Measurements from ENCODE around the gene RASL10A. TPM values are rescaled to one million over a fixed set of nuclear protein-coding genes. Genes with fewer than 3 reads are reported as not detected.

RASL10A gene
- total RNA-seq, 1 donor = 0.21 TPM

- no peak overlapping the region for H3K4me3 ChIP-seq (ENCODE audit: low read length)
Measured at GRCh38 chr22:29342577-29343312, 27.2 kb upstream of the RASL10A start.

GRCh38 chr22:29342177-29342576 lies 26.7 kb upstream of the RASL10A start:
- H3K4me1 ChIP-seq (ENCODE audit: insufficient read depth, low read length) = no peaks in the 10 kb centered on the region
- no peaks in the 10 kb centered on the region for H3K27me3 ChIP-seq (ENCODE audit: insufficient read depth, low read length)
- H3K9me3 ChIP-seq (ENCODE audit: low read depth, low read length) = no peaks in the 10 kb centered on the region
- no peak overlapping the region for H3K4me3 ChIP-seq (ENCODE audit: low read length)

More at GRCh38 chr22:29342577-29343312, 27.2 kb upstream of the RASL10A start:
- Histone ChIP-seq H3K9me3 (ENCODE audit: low read depth, low read length) (no peaks in the 10 kb centered on the region), H3K4me1 (ENCODE audit: insufficient read depth, low read length) (no peaks in the 10 kb centered on the region), H3K27me3 (ENCODE audit: insufficient read depth, low read length) (no peaks in the 10 kb centered on the region)

- no peaks in the 10 kb centered on the region for H3K4me1 ChIP-seq (ENCODE audit: insufficient read depth, low read length)
- H3K27me3 ChIP-seq (ENCODE audit: insufficient read depth, low read length) = no peaks in the 10 kb centered on the region
- H3K4me3 ChIP-seq (ENCODE audit: low read length) = no peak overlapping the region
- no peaks in the 10 kb centered on the region for H3K9me3 ChIP-seq (ENCODE audit: low read depth, low read length)
Measured at GRCh38 chr22:29341849-29342127, 26.3 kb upstream of the RASL10A start.

GRCh38 chr22:29341056-29341848 lies 25.8 kb upstream of the RASL10A start:
- Histone ChIP-seq H3K4me1 (ENCODE audit: insufficient read depth, low read length) (no peaks in the 10 kb centered on the region), H3K4me3 (ENCODE audit: low read length) (no peak overlapping the region), H3K9me3 (ENCODE audit: low read depth, low read length) (no peaks in the 10 kb centered on the region), H3K27me3 (ENCODE audit: insufficient read depth, low read length) (no peaks in the 10 kb centered on the region)

- H3K9me3 ChIP-seq (ENCODE audit: low read depth, low read length) = no peaks in the 10 kb centered on the region
- no peak overlapping the region for H3K4me3 ChIP-seq (ENCODE audit: low read length)
- no peaks in the 10 kb centered on the region for H3K27me3 ChIP-seq (ENCODE audit: insufficient read depth, low read length)
- H3K4me1 ChIP-seq (ENCODE audit: insufficient read depth, low read length) = no peaks in the 10 kb centered on the region
Measured at GRCh38 chr22:29340566-29340965, 25.1 kb upstream of the RASL10A start.

- H3K27me3 ChIP-seq (ENCODE audit: insufficient read depth, low read length) = no peaks in the 10 kb centered on the region
- H3K9me3 ChIP-seq (ENCODE audit: low read depth, low read length) = no peaks in the 10 kb centered on the region
- no peak overlapping the region for H3K4me3 ChIP-seq (ENCODE audit: low read length)
- no peaks in the 10 kb centered on the region for H3K4me1 ChIP-seq (ENCODE audit: insufficient read depth, low read length)
Measured at GRCh38 chr22:29339381-29340235, 24.1 kb upstream of the RASL10A start.

GRCh38 chr22:29338398-29338797 lies 22.9 kb upstream of the RASL10A start:
- H3K4me1 ChIP-seq (ENCODE audit: insufficient read depth, low read length) = no peaks in the 10 kb centered on the region
- H3K27me3 ChIP-seq (ENCODE audit: insufficient read depth, low read length) = no peaks in the 10 kb centered on the region
- no peak overlapping the region for H3K4me3 ChIP-seq (ENCODE audit: low read length)
- no peaks in the 10 kb centered on the region for H3K9me3 ChIP-seq (ENCODE audit: low read depth, low read length)

- Histone ChIP-seq H3K9me3 (ENCODE audit: low read depth, low read length) (no peaks in the 10 kb centered on the region), H3K4me1 (ENCODE audit: insufficient read depth, low read length) (no peaks in the 10 kb centered on the region), H3K27me3 (ENCODE audit: insufficient read depth, low read length) (no peaks in the 10 kb centered on the region), H3K4me3 (ENCODE audit: low read length) (no peak overlapping the region)
Measured at GRCh38 chr22:29337631-29338284, 22.3 kb upstream of the RASL10A start.

- Histone ChIP-seq H3K4me1 (ENCODE audit: insufficient read depth, low read length) (no peaks in the 10 kb centered on the region), H3K4me3 (ENCODE audit: low read length) (no peak overlapping the region), H3K9me3 (ENCODE audit: low read depth, low read length) (no peaks in the 10 kb centered on the region), H3K27me3 (ENCODE audit: insufficient read depth, low read length) (no peaks in the 10 kb centered on the region)
Measured at GRCh38 chr22:29336751-29337490, 21.4 kb upstream of the RASL10A start.

GRCh38 chr22:29335656-29336055 lies 20.2 kb upstream of the RASL10A start:
- Histone ChIP-seq H3K9me3 (ENCODE audit: low read depth, low read length) (no peaks in the 10 kb centered on the region), H3K4me3 (ENCODE audit: low read length) (no peak overlapping the region), H3K4me1 (ENCODE audit: insufficient read depth, low read length) (no peaks in the 10 kb centered on the region), H3K27me3 (ENCODE audit: insufficient read depth, low read length) (no peaks in the 10 kb centered on the region)

GRCh38 chr22:29334696-29335344 lies 19.3 kb upstream of the RASL10A start:
- Histone ChIP-seq H3K4me1 (ENCODE audit: insufficient read depth, low read length) (no peaks in the 10 kb centered on the region), H3K9me3 (ENCODE audit: low read depth, low read length) (no peaks in the 10 kb centered on the region), H3K4me3 (ENCODE audit: low read length) (no peak overlapping the region), H3K27me3 (ENCODE audit: insufficient read depth, low read length) (no peaks in the 10 kb centered on the region)

GRCh38 chr22:29334148-29334547 lies 18.7 kb upstream of the RASL10A start:
- no peaks in the 10 kb centered on the region for H3K4me1 ChIP-seq (ENCODE audit: insufficient read depth, low read length)

GRCh38 chr22:29332886-29333496 lies 17.5 kb upstream of the RASL10A start:
- Histone ChIP-seq H3K27me3 (ENCODE audit: insufficient read depth, low read length) (no peaks in the 10 kb centered on the region), H3K4me1 (ENCODE audit: insufficient read depth, low read length) (no peaks in the 10 kb centered on the region), H3K9me3 (ENCODE audit: low read depth, low read length) (no peaks in the 10 kb centered on the region), H3K4me3 (ENCODE audit: low read length) (no peak overlapping the region)

More at GRCh38 chr22:29334148-29334547, 18.7 kb upstream of the RASL10A start:
- Histone ChIP-seq H3K27me3 (ENCODE audit: insufficient read depth, low read length) (no peaks in the 10 kb centered on the region), H3K9me3 (ENCODE audit: low read depth, low read length) (no peaks in the 10 kb centered on the region), H3K4me3 (ENCODE audit: low read length) (no peak overlapping the region)

Data from mononuclear cell (primary cell).